ENCODE measurements around the gene LTBP1.
"Not testable (repeated sequence)": the region's sequence is repeated elsewhere in the genome, so short reads cannot be mapped to it uniquely, and the experiment has no call there.

The LTBP1 gene

GRCh38 chr2:33435518-33435917, 488.8 kb downstream of the LTBP1 start:
- Histone ChIP-seq H3K27me3 (ENCODE audit: control insufficient read depth, insufficient read depth, low read length) (no peaks in the 10 kb centered on the region), H3K4me1 (ENCODE audit: control insufficient read depth, insufficient read depth, low read length) (no peaks in the 10 kb centered on the region), H3K36me3 (ENCODE audit: control insufficient read depth, insufficient read depth, low read length) (no peaks in the 10 kb centered on the region), H3K9ac (ENCODE audit: low read depth, low read length) (no peak overlapping the region), H3K9me3 (ENCODE audit: control insufficient read depth, insufficient read depth, low read length) (no peaks in the 10 kb centered on the region), H3K4me3 (ENCODE audit: low read depth, low read length) (no peak overlapping the region)

GRCh38 chr2:33436083-33436482, 489.3 kb downstream of the LTBP1 start:
- H3K36me3 ChIP-seq (ENCODE audit: control insufficient read depth, insufficient read depth, low read length): no peaks in the 10 kb centered on the region
- no peaks in the 10 kb centered on the region for H3K27me3 ChIP-seq (ENCODE audit: control insufficient read depth, insufficient read depth, low read length)
- H3K9ac ChIP-seq (ENCODE audit: low read depth, low read length): no peak overlapping the region
- H3K4me3 ChIP-seq (ENCODE audit: low read depth, low read length): no peak overlapping the region
- H3K9me3 ChIP-seq (ENCODE audit: control insufficient read depth, insufficient read depth, low read length): no peaks in the 10 kb centered on the region
- H3K4me1 ChIP-seq (ENCODE audit: control insufficient read depth, insufficient read depth, low read length): no peaks in the 10 kb centered on the region

GRCh38 chr2:33437297-33437696, 490.5 kb downstream of the LTBP1 start:
- no peaks in the 10 kb centered on the region for H3K27me3 ChIP-seq (ENCODE audit: control insufficient read depth, insufficient read depth, low read length)
- H3K9ac ChIP-seq (ENCODE audit: low read depth, low read length): no peak overlapping the region
- H3K4me3 ChIP-seq (ENCODE audit: low read depth, low read length): no peak overlapping the region
- no peaks in the 10 kb centered on the region for H3K9me3 ChIP-seq (ENCODE audit: control insufficient read depth, insufficient read depth, low read length)
- no peaks in the 10 kb centered on the region for H3K4me1 ChIP-seq (ENCODE audit: control insufficient read depth, insufficient read depth, low read length)
- H3K36me3 ChIP-seq (ENCODE audit: control insufficient read depth, insufficient read depth, low read length): no peaks in the 10 kb centered on the region

GRCh38 chr2:33437815-33438214, 491.1 kb downstream of the LTBP1 start:
- no peaks in the 10 kb centered on the region for H3K9me3 ChIP-seq (ENCODE audit: control insufficient read depth, insufficient read depth, low read length)
- no peak overlapping the region for H3K9ac ChIP-seq (ENCODE audit: low read depth, low read length)
- H3K27me3 ChIP-seq (ENCODE audit: control insufficient read depth, insufficient read depth, low read length): no peaks in the 10 kb centered on the region
- no peak overlapping the region for H3K4me3 ChIP-seq (ENCODE audit: low read depth, low read length)
- H3K36me3 ChIP-seq (ENCODE audit: control insufficient read depth, insufficient read depth, low read length): no peaks in the 10 kb centered on the region
- H3K4me1 ChIP-seq (ENCODE audit: control insufficient read depth, insufficient read depth, low read length): no peaks in the 10 kb centered on the region

GRCh38 chr2:33441235-33441810, 494.6 kb downstream of the LTBP1 start:
- Histone ChIP-seq H3K9me3 (ENCODE audit: control insufficient read depth, insufficient read depth, low read length) (no peaks in the 10 kb centered on the region), H3K4me3 (ENCODE audit: low read depth, low read length) (no peak overlapping the region), H3K36me3 (ENCODE audit: control insufficient read depth, insufficient read depth, low read length) (no peaks in the 10 kb centered on the region), H3K4me1 (ENCODE audit: control insufficient read depth, insufficient read depth, low read length) (no peaks in the 10 kb centered on the region), H3K27me3 (ENCODE audit: control insufficient read depth, insufficient read depth, low read length) (no peaks in the 10 kb centered on the region), H3K9ac (ENCODE audit: low read depth, low read length) (no peak overlapping the region)

GRCh38 chr2:33442052-33442451, 495.3 kb downstream of the LTBP1 start:
- not testable (repeated sequence) for H3K27me3 ChIP-seq (ENCODE audit: control insufficient read depth, insufficient read depth, low read length); H3K4me3 ChIP-seq (ENCODE audit: low read depth, low read length); H3K9ac ChIP-seq (ENCODE audit: low read depth, low read length); H3K4me1 ChIP-seq (ENCODE audit: control insufficient read depth, insufficient read depth, low read length); H3K36me3 ChIP-seq (ENCODE audit: control insufficient read depth, insufficient read depth, low read length); H3K9me3 ChIP-seq (ENCODE audit: control insufficient read depth, insufficient read depth, low read length)

GRCh38 chr2:33442528-33443079, 495.9 kb downstream of the LTBP1 start:
- Histone ChIP-seq H3K36me3 (ENCODE audit: control insufficient read depth, insufficient read depth, low read length) (no peaks in the 10 kb centered on the region), H3K9me3 (ENCODE audit: control insufficient read depth, insufficient read depth, low read length) (no peaks in the 10 kb centered on the region), H3K4me3 (ENCODE audit: low read depth, low read length) (no peak overlapping the region), H3K27me3 (ENCODE audit: control insufficient read depth, insufficient read depth, low read length) (no peaks in the 10 kb centered on the region), H3K9ac (ENCODE audit: low read depth, low read length) (no peak overlapping the region), H3K4me1 (ENCODE audit: control insufficient read depth, insufficient read depth, low read length) (no peaks in the 10 kb centered on the region)

- H3K36me3 ChIP-seq (ENCODE audit: control insufficient read depth, insufficient read depth, low read length): no peaks in the 10 kb centered on the region
- H3K9me3 ChIP-seq (ENCODE audit: control insufficient read depth, insufficient read depth, low read length): no peaks in the 10 kb centered on the region
- no peak overlapping the region for H3K9ac ChIP-seq (ENCODE audit: low read depth, low read length)
- no peaks in the 10 kb centered on the region for H3K27me3 ChIP-seq (ENCODE audit: control insufficient read depth, insufficient read depth, low read length)
- H3K4me3 ChIP-seq (ENCODE audit: low read depth, low read length): no peak overlapping the region
- no peaks in the 10 kb centered on the region for H3K4me1 ChIP-seq (ENCODE audit: control insufficient read depth, insufficient read depth, low read length)
Measured at GRCh38 chr2:33443274-33443829, 496.6 kb downstream of the LTBP1 start.

- Histone ChIP-seq H3K9ac (ENCODE audit: low read depth, low read length) (no peak overlapping the region), H3K9me3 (ENCODE audit: control insufficient read depth, insufficient read depth, low read length) (no peaks in the 10 kb centered on the region), H3K4me3 (ENCODE audit: low read depth, low read length) (no peak overlapping the region), H3K36me3 (ENCODE audit: control insufficient read depth, insufficient read depth, low read length) (no peaks in the 10 kb centered on the region), H3K4me1 (ENCODE audit: control insufficient read depth, insufficient read depth, low read length) (no peaks in the 10 kb centered on the region), H3K27me3 (ENCODE audit: control insufficient read depth, insufficient read depth, low read length) (no peaks in the 10 kb centered on the region)
Measured at GRCh38 chr2:33444967-33445366, 498.2 kb downstream of the LTBP1 start.

- no peaks in the 10 kb centered on the region for H3K9me3 ChIP-seq (ENCODE audit: control insufficient read depth, insufficient read depth, low read length)
- H3K9ac ChIP-seq (ENCODE audit: low read depth, low read length): no peak overlapping the region
- H3K4me1 ChIP-seq (ENCODE audit: control insufficient read depth, insufficient read depth, low read length): no peaks in the 10 kb centered on the region
- H3K4me3 ChIP-seq (ENCODE audit: low read depth, low read length): no peak overlapping the region
- no peaks in the 10 kb centered on the region for H3K27me3 ChIP-seq (ENCODE audit: control insufficient read depth, insufficient read depth, low read length)
- H3K36me3 ChIP-seq (ENCODE audit: control insufficient read depth, insufficient read depth, low read length): no peaks in the 10 kb centered on the region
Measured at GRCh38 chr2:33448220-33448899, 501.6 kb downstream of the LTBP1 start.

Measured in iPS-15b (cell line).